Esophagus muscularis mucosa (tissue), 4 donors: ENCODE data around the gene SYNGR4.

Experiments used
- EP300 ChIP-seq: sonication (generic); formaldehyde crosslinking; IDR thresholded peaks from one replicate; pipeline ENCODE4 v1.6.1; 2017; ENCODE audit warnings: antibody characterized with exemption
- POLR2A ChIP-seq: fragments of 450-650 bp; IDR thresholded peaks from one replicate; pipeline ENCODE4 v1.6.1; 2017; ENCODE audit warnings: antibody characterized with exemption, moderate library complexity, mild to moderate bottlenecking, low read depth
- POLR2AphosphoS5 ChIP-seq, 2 donors: sonication (generic); formaldehyde crosslinking; IDR thresholded peaks; one replicate each; pipeline ENCODE4 v1.6.1; 2017; ENCODE audit warnings: antibody characterized with exemption in 2 of 2
- TF ChIP-seq, protein P1 (sequence below), 3 experiments: fragments of 200-600 bp in 2 of 3; fragments of 450-650 bp in 1 of 3; sonication (generic) in 2 of 3; IDR thresholded peaks; one replicate each; pipeline ENCODE4 v1.5.1; 2017 to 2019; ENCODE audit warnings: antibody characterized with exemption in 3 of 3, mild to moderate bottlenecking in 2 of 3, moderate library complexity in 1 of 3

DNA sequence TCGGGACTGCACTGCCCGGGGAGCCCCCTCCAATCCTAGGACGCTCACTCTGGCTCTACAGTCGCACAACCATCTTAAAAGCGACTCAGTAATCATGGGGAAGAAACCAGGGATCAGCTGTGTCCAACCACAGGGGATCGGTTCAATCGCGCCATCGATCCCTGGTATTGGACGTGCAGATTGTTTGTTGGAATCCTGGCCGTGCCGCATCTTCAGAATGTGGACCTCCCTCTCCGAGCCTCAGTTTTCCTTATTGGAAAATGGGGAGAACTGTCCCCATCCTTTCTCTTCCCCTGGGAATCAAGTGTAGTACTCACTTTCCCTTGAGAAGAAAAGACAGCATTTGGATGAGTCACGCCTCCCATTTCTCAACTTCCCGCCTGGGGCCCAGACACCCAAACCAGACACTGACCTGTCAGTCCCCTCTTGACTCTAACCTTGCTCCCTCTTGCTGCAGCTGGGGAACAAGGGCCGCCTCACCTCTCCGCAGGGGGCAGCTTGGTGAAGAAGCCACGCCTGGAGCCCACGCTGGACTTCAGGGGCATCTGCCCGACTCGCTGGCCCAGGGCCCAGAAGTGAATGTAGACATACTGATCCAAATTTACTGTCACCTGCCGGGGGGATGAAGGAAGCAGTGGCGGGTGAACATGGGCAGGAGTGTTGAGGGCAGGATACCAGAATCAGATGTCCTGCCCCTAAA, 21.2 kb upstream of the SYNGR4 start:
- no peak for TF ChIP-seq POLR2A
- TF ChIP-seq, protein P1, sequence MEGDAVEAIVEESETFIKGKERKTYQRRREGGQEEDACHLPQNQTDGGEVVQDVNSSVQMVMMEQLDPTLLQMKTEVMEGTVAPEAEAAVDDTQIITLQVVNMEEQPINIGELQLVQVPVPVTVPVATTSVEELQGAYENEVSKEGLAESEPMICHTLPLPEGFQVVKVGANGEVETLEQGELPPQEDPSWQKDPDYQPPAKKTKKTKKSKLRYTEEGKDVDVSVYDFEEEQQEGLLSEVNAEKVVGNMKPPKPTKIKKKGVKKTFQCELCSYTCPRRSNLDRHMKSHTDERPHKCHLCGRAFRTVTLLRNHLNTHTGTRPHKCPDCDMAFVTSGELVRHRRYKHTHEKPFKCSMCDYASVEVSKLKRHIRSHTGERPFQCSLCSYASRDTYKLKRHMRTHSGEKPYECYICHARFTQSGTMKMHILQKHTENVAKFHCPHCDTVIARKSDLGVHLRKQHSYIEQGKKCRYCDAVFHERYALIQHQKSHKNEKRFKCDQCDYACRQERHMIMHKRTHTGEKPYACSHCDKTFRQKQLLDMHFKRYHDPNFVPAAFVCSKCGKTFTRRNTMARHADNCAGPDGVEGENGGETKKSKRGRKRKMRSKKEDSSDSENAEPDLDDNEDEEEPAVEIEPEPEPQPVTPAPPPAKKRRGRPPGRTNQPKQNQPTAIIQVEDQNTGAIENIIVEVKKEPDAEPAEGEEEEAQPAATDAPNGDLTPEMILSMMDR (IDR thresholded peaks at IDR 0.05), result no peak
- TF ChIP-seq POLR2AphosphoS5 (IDR thresholded peaks at IDR 0.05), result no peak
- TF ChIP-seq EP300, result no peak
